KMS-11 (cell line): Measurements from ENCODE around the gene TRDN.

Experiments
- H2AFZ ChIP-seq: fragments of 200-600 bp; sonication (generic); 2 replicates; pipeline ENCODE4 v1.6.1; 2016; ENCODE audit warnings: antibody characterized with exemption, mixed run types, low read depth
- H3K27ac ChIP-seq: fragments of 200-600 bp; sonication (generic); 2 replicates; pipeline ENCODE4 v1.6.1; 2016; ENCODE audit warnings: mild to moderate bottlenecking, mixed run types
- H3K27me3 ChIP-seq: fragments of 200-600 bp; sonication (generic); 2 replicates; pipeline ENCODE4 v1.6.1; 2017; ENCODE audit warnings: mild to moderate bottlenecking, low read depth, mixed run types, moderate library complexity; ENCODE audit not compliant: insufficient read depth
- H3K36me3 ChIP-seq: fragments of 200-600 bp; sonication (generic); 2 replicates; pipeline ENCODE4 v1.6.1; 2017; ENCODE audit warnings: mild to moderate bottlenecking, mixed run types; ENCODE audit not compliant: insufficient read depth
- H3K4me1 ChIP-seq: fragments of 200-600 bp; sonication (generic); 2 replicates; pipeline ENCODE4 v1.6.1; 2016; ENCODE audit warnings: mild to moderate bottlenecking, low read depth, mixed run types; ENCODE audit not compliant: poor library complexity, severe bottlenecking
- H3K4me2 ChIP-seq: fragments of 200-600 bp; sonication (generic); 2 replicates; pipeline ENCODE4 v1.7.0; 2016; ENCODE audit warnings: mild to moderate bottlenecking, mixed run types
- H3K4me3 ChIP-seq: fragments of 200-600 bp; sonication (generic); IDR thresholded peaks from 2 replicates; pipeline ENCODE4 v1.6.1; 2017; ENCODE audit warnings: low read depth, low read length, mixed read lengths; ENCODE audit not compliant: insufficient read depth
- H3K79me2 ChIP-seq: fragments of 200-600 bp; sonication (generic); 2 replicates; pipeline ENCODE4 v1.6.1; 2016; ENCODE audit warnings: low read depth, mixed run types; ENCODE audit not compliant: insufficient read depth
- H3K9ac ChIP-seq: fragments of 200-600 bp; sonication (generic); 2 replicates; pipeline ENCODE4 v1.6.1; 2016; ENCODE audit warnings: mild to moderate bottlenecking, mixed run types
- H4K20me1 ChIP-seq: fragments of 200-600 bp; sonication (generic); 2 replicates; pipeline ENCODE4 v1.6.1; 2016; ENCODE audit warnings: mild to moderate bottlenecking, mixed run types; ENCODE audit not compliant: insufficient read depth
- TF ChIP-seq, protein P1 (sequence below): fragments of 200-600 bp; sonication (generic); conservative IDR thresholded peaks from 2 replicates; pipeline ENCODE4 v1.6.1; 2017; ENCODE audit warnings: low read depth, mild to moderate bottlenecking, antibody characterized with exemption, low read length, moderate library complexity, mixed read lengths

Gene TRDN

GRCh38 chr6:123193298-123193697, 443.5 kb downstream of the TRDN start:
- Histone ChIP-seq H3K36me3 (no peaks in the 10 kb centered on the region), H2AFZ (no peak overlapping the region), H3K4me3 (no peak overlapping the region), H3K27ac (no peak overlapping the region), H3K4me1 (no peaks in the 10 kb centered on the region), H3K79me2 (no peaks in the 10 kb centered on the region), H4K20me1 (no peaks in the 10 kb centered on the region), H3K27me3 (no peaks in the 10 kb centered on the region), H3K4me2 (no peak overlapping the region), H3K9ac (no peak overlapping the region)
- TF ChIP-seq, protein P1, sequence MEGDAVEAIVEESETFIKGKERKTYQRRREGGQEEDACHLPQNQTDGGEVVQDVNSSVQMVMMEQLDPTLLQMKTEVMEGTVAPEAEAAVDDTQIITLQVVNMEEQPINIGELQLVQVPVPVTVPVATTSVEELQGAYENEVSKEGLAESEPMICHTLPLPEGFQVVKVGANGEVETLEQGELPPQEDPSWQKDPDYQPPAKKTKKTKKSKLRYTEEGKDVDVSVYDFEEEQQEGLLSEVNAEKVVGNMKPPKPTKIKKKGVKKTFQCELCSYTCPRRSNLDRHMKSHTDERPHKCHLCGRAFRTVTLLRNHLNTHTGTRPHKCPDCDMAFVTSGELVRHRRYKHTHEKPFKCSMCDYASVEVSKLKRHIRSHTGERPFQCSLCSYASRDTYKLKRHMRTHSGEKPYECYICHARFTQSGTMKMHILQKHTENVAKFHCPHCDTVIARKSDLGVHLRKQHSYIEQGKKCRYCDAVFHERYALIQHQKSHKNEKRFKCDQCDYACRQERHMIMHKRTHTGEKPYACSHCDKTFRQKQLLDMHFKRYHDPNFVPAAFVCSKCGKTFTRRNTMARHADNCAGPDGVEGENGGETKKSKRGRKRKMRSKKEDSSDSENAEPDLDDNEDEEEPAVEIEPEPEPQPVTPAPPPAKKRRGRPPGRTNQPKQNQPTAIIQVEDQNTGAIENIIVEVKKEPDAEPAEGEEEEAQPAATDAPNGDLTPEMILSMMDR = no peak

DNA sequence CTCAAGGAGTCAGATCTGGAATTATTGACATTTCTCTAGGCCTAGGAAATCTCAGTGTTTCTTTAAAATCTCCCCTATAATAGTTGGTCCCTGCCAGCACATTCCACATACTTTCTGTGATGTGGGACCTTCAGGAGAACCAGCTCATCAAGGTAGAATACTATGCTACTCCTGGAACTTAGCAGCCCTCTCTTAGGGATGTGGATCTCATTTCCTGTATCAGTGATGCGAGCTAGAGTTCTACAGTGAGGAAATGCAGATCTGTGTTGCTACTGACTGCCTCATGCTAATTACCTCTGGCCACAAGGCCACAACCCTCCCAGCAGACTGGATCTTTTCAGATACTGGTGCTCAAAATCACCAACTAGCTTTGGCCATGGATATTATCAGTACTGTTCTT, 446.9 kb downstream of the TRDN start:
- Histone ChIP-seq H3K9ac (no peak overlapping the region), H3K36me3 (no peaks in the 10 kb centered on the region), H3K27ac (no peak overlapping the region), H3K4me3 (no peak overlapping the region), H3K4me1 (no peaks in the 10 kb centered on the region), H4K20me1 (no peaks in the 10 kb centered on the region), H3K4me2 (no peak overlapping the region), H2AFZ (no peak overlapping the region), H3K79me2 (no peaks in the 10 kb centered on the region), H3K27me3 (no peaks in the 10 kb centered on the region)
- TF ChIP-seq, protein P1 = no peak

- TF ChIP-seq, protein P1 = no peak
- H3K4me1 ChIP-seq = no peaks in the 10 kb centered on the region
- H3K27ac ChIP-seq = no peak overlapping the region
- no peak overlapping the region for H3K9ac ChIP-seq
- H2AFZ ChIP-seq = no peak overlapping the region
- H3K4me2 ChIP-seq = no peak overlapping the region
- no peaks in the 10 kb centered on the region for H3K36me3 ChIP-seq
- H3K27me3 ChIP-seq = no peaks in the 10 kb centered on the region
- H3K4me3 ChIP-seq = no peak overlapping the region
- no peaks in the 10 kb centered on the region for H4K20me1 ChIP-seq
- no peaks in the 10 kb centered on the region for H3K79me2 ChIP-seq
Observed at GRCh38 chr6:123182998-123183397, 453.8 kb downstream of the TRDN start.

- H4K20me1 ChIP-seq = no peaks in the 10 kb centered on the region
- no peaks in the 10 kb centered on the region for H3K79me2 ChIP-seq
- H3K4me2 ChIP-seq = no peak overlapping the region
- no peak overlapping the region for H3K4me3 ChIP-seq
- no peak overlapping the region for H3K9ac ChIP-seq
- no peak overlapping the region for H2AFZ ChIP-seq
- H3K4me1 ChIP-seq = no peaks in the 10 kb centered on the region
- no peaks in the 10 kb centered on the region for H3K27me3 ChIP-seq
- no peaks in the 10 kb centered on the region for H3K36me3 ChIP-seq
- no peak overlapping the region for H3K27ac ChIP-seq
- TF ChIP-seq, protein P1 = no peak
Observed at GRCh38 chr6:123176706-123177105, 460.0 kb downstream of the TRDN start.
